PC-9 (cell line): Measurements from ENCODE around the gene ZNF765. TPM values are rescaled to one million over a fixed set of nuclear protein-coding genes. Genes with fewer than 3 reads are reported as not detected.
"Not testable (repeated sequence)": the region's sequence is repeated elsewhere in the genome, so short reads cannot be mapped to it uniquely, and the experiment has no call there.

Experiments
- BruUV-seq: library from RNA; stranded (reverse); fragments of 400-500 nt; replicated peaks from 2 replicates; lab custom pipeline; 2021; lab: Mats Ljungman, UMichigan
- CTCF ChIA-PET: fragments of 300-600 bp; sonication (Branson Sonifier 250); formaldehyde crosslinking; loops from one replicate; lab custom pipeline; 2022; ENCODE audit warnings: antibody characterized with exemption; lab: Charles Lee
- POLR2A ChIA-PET: fragments of 300-600 bp; sonication (Branson Sonifier 250); formaldehyde crosslinking; loops from one replicate; lab custom pipeline; 2022; ENCODE audit warnings: antibody characterized with exemption; ENCODE audit not compliant: unreplicated experiment; lab: Charles Lee
- DNase-seq, 2 experiments: peaks; one replicate each; pipeline versions ENCODE4 v3.0.0 to v3.0.0-alpha.2; 2015 to 2022; ENCODE audit warnings: mixed read lengths in 1 of 2
- H2AFZ ChIP-seq: fragments of 200-600 bp; sonication (generic); 2 replicates; pipeline ENCODE4 v1.8.1; 2017; ENCODE audit warnings: antibody characterized with exemption
- H3F3A ChIP-seq: fragments of 200-600 bp; sonication (generic); 2 replicates; pipeline ENCODE4 v1.8.1; 2017; ENCODE audit warnings: antibody characterized with exemption, mild to moderate bottlenecking, low read depth; ENCODE audit not compliant: insufficient read depth
- H3K27ac ChIP-seq: fragments of 200-600 bp; sonication (generic); 2 replicates; pipeline ENCODE4 v1.6.1; 2016; ENCODE audit warnings: mixed run types
- H3K27me3 ChIP-seq: fragments of 200-600 bp; sonication (generic); 2 replicates; pipeline ENCODE4 v1.6.1; 2016; ENCODE audit warnings: low read depth, mixed run types; ENCODE audit not compliant: insufficient read depth
- H3K36me3 ChIP-seq: fragments of 200-600 bp; sonication (generic); 2 replicates; pipeline ENCODE4 v1.6.1; 2016; ENCODE audit warnings: low read depth, mixed run types
- H3K4me1 ChIP-seq: fragments of 200-600 bp; sonication (generic); replicated peaks from 2 replicates; pipeline ENCODE4 v1.6.1; 2016; ENCODE audit warnings: mixed run types; ENCODE audit not compliant: insufficient read depth
- H3K4me2 ChIP-seq: fragments of 200-600 bp; sonication (generic); 2 replicates; pipeline ENCODE4 v1.6.1; 2017; ENCODE audit warnings: mixed run types
- H3K4me3 ChIP-seq: fragments of 200-600 bp; sonication (generic); 2 replicates; pipeline ENCODE4 v1.6.1; 2016; ENCODE audit warnings: mixed run types
- H3K79me2 ChIP-seq: fragments of 200-600 bp; sonication (generic); 2 replicates; pipeline ENCODE4 v1.6.1; 2017; ENCODE audit warnings: low read depth, mixed run types
- H3K9me2 ChIP-seq: fragments of 200-600 bp; sonication (generic); 2 replicates; pipeline ENCODE4 v1.8.1; 2017; ENCODE audit warnings: mild to moderate bottlenecking; ENCODE audit not compliant: insufficient read depth
- H3K9me3 ChIP-seq: fragments of 200-600 bp; sonication (generic); 2 replicates; pipeline ENCODE4 v1.8.1; 2016; ENCODE audit warnings: low read depth; ENCODE audit not compliant: insufficient read depth
- H4K20me1 ChIP-seq: fragments of 200-600 bp; sonication (generic); 2 replicates; pipeline ENCODE4 v1.8.1; 2017; ENCODE audit not compliant: insufficient read depth
- CTCF ChIP-seq: fragments of 200-600 bp; sonication (generic); conservative IDR thresholded peaks from 2 replicates; pipeline ENCODE4 v1.6.1; 2017; ENCODE audit warnings: mixed run types, antibody characterized with exemption, mild to moderate bottlenecking, moderate library complexity
- EZH2 ChIP-seq: fragments of 200-600 bp; sonication (generic); IDR thresholded peaks from 2 replicates; pipeline ENCODE4 v1.8.0; 2017; ENCODE audit warnings: antibody characterized with exemption, low read depth
- intact Hi-C: fragments of 100-400 bp; cut with micrococcal nuclease; formaldehyde crosslinking; loops from one replicate; pipeline ENCODE4 v1.10.0; 2022; ENCODE audit not compliant: unreplicated experiment
- total RNA-seq: library from RNA; stranded (reverse); gene quantifications from 2 replicates; pipeline ENCODE4 v1.2.3, GENCODE V29; 2021

Gene ZNF765
- total RNA-seq, 1 experiment from 2014 or later = 12.5 TPM

- H3F3A ChIP-seq = no peaks in the 10 kb centered on the region; the same call in 1 of the 2 replicates
- no peaks in the 10 kb centered on the region for H3K79me2 ChIP-seq
- no peak overlapping the region for H3K4me3 ChIP-seq
- H4K20me1 ChIP-seq = no peaks in the 10 kb centered on the region
- no peak for TF ChIP-seq CTCF
- DNase-seq = no peak
- peaks cover 80% of the 10 kb centered on the region for H3K9me3 ChIP-seq
- BruUV-seq = no TSS peak
- H3K9me2 ChIP-seq = no peaks in the 10 kb centered on the region
- H3K4me1 ChIP-seq = no peaks in the 10 kb centered on the region
- no peak overlapping the region for H3K27ac ChIP-seq
- H3K27me3 ChIP-seq = no peaks in the 10 kb centered on the region
- POLR2A ChIA-PET = no interaction called here
- intact Hi-C loops = no loop called here
- H3K36me3 ChIP-seq = peaks cover 52% of the 10 kb centered on the region
- CTCF ChIA-PET = no interaction called here
- no peak overlapping the region for H3K4me2 ChIP-seq
- no peak overlapping the region for H2AFZ ChIP-seq
These were observed 60.9 kb downstream of the ZNF765 start for GRCh38 chr19:53455828-53456227.

- POLR2A ChIA-PET, intact Hi-C loops, CTCF ChIA-PET, H3K27ac ChIP-seq, H3K4me1 ChIP-seq, H2AFZ ChIP-seq, H3K36me3 ChIP-seq, H3K9me2 ChIP-seq, H3K4me3 ChIP-seq, H3K27me3 ChIP-seq, H3K79me2 ChIP-seq, BruUV-seq, DNase-seq, H4K20me1 ChIP-seq, H3K4me2 ChIP-seq, H3F3A ChIP-seq: not testable (repeated sequence)
- peaks cover 55% of the 10 kb centered on the region for H3K9me3 ChIP-seq
These were observed 65.3 kb downstream of the ZNF765 start for GRCh38 chr19:53460131-53460721.

- Histone ChIP-seq H3K9me3 (peaks cover 41% of the 10 kb centered on the region), H3K27me3 (no peaks in the 10 kb centered on the region), H3F3A (no peaks in the 10 kb centered on the region; the same call in 1 of the 2 replicates), H3K4me3 (no peak overlapping the region), H3K36me3 (no peaks in the 10 kb centered on the region), H3K27ac (no peak overlapping the region), H3K4me1 (no peaks in the 10 kb centered on the region), H2AFZ (no peak overlapping the region), H3K4me2 (no peak overlapping the region), H3K79me2 (no peaks in the 10 kb centered on the region), H3K9me2 (no peaks in the 10 kb centered on the region), H4K20me1 (no peaks in the 10 kb centered on the region)
- no TSS peak for BruUV-seq
- intact Hi-C loops = no loop called here
- ChIA-PET POLR2A (no interaction called here), CTCF (interaction anchor here (0.5 kb wide), 1 partner anchor 516 kb away, joined by 4 read pairs; no protein-coding TSS in a partner anchor)
- no peak for TF ChIP-seq EZH2
- no peak for TF ChIP-seq CTCF
- no peak for DNase-seq
These were observed 66.9 kb downstream of the ZNF765 start for GRCh38 chr19:53461866-53462265.

GRCh38 chr19:53462861-53463260, 67.9 kb downstream of the ZNF765 start:
- H3K4me1 ChIP-seq = no peaks in the 10 kb centered on the region
- no peaks in the 10 kb centered on the region for H3K27me3 ChIP-seq
- peaks cover 32% of the 10 kb centered on the region for H3K9me3 ChIP-seq
- ChIA-PET POLR2A (interaction anchor here (0.6 kb wide), 1 partner anchor 1370 kb away, joined by 5 read pairs; no protein-coding TSS in a partner anchor), CTCF (no interaction called here)
- no peaks in the 10 kb centered on the region for H3F3A ChIP-seq
- intact Hi-C loops = no loop called here
- H3K4me2 ChIP-seq = no peak overlapping the region
- no peak overlapping the region for H2AFZ ChIP-seq
- no peaks in the 10 kb centered on the region for H3K79me2 ChIP-seq
- no peaks in the 10 kb centered on the region for H4K20me1 ChIP-seq
- H3K9me2 ChIP-seq = no peaks in the 10 kb centered on the region
- BruUV-seq = no TSS peak
- H3K27ac ChIP-seq = no peak overlapping the region
- no peaks in the 10 kb centered on the region for H3K36me3 ChIP-seq
- TF ChIP-seq CTCF = no peak
- no peak for TF ChIP-seq EZH2
- no peak for DNase-seq
- H3K4me3 ChIP-seq = no peak overlapping the region
